Esophagus muscularis mucosa (tissue), 4 donors: ENCODE data around the gene ALG2. TPM values are rescaled to one million over a fixed set of nuclear protein-coding genes. Genes with fewer than 3 reads are reported as not detected.

Experiments
- DNase-seq: peaks from one replicate; pipeline ENCODE4 v3.0.0-alpha.2; 2017; ENCODE audit errors: extremely low spot score
- H3K27ac ChIP-seq, 4 donors: fragments of 200-600 bp; sonication (generic); replicated peaks in 1 of 4; 1 replicate in 3 of 4; 2 replicates in 1 of 4; pipeline ENCODE4 v1.5.1; 2016 to 2019; ENCODE audit warnings: mild to moderate bottlenecking in 1 of 4
- H3K27me3 ChIP-seq, 4 donors: fragments of 200-600 bp; sonication (generic); one replicate each; pipeline versions ENCODE4 v1.5.1 to v1.6.0; 2016 to 2019
- H3K36me3 ChIP-seq, 4 donors: fragments of 200-600 bp; sonication (generic); one replicate each; pipeline ENCODE4 v1.5.1; 2016 to 2019
- H3K4me1 ChIP-seq, 4 donors: fragments of 200-600 bp; sonication (generic); one replicate each; pipeline ENCODE4 v1.5.1; 2016 to 2019
- H3K4me3 ChIP-seq, 4 donors: fragments of 200-600 bp; sonication (generic); 1 replicate in 2 of 4; 2 replicates in 2 of 4; pipeline ENCODE4 v1.5.1; 2016 to 2019; ENCODE audit warnings: mild to moderate bottlenecking in 4 of 4, moderate library complexity in 1 of 4
- H3K9me3 ChIP-seq, 4 donors: fragments of 200-600 bp; sonication (generic); 1 replicate in 3 of 4; 2 replicates in 1 of 4; pipeline ENCODE4 v1.5.1; 2016 to 2019
- CTCF ChIP-seq, 3 experiments: fragments of 200-600 bp in 2 of 3; fragments of 450-650 bp in 1 of 3; sonication (generic) in 2 of 3; IDR thresholded peaks; one replicate each; pipeline ENCODE4 v1.5.1; 2017 to 2019; ENCODE audit warnings: antibody characterized with exemption in 3 of 3, mild to moderate bottlenecking in 2 of 3, moderate library complexity in 1 of 3
- EP300 ChIP-seq: sonication (generic); formaldehyde crosslinking; IDR thresholded peaks from one replicate; pipeline ENCODE4 v1.6.1; 2017; ENCODE audit warnings: antibody characterized with exemption
- POLR2A ChIP-seq: fragments of 450-650 bp; IDR thresholded peaks from one replicate; pipeline ENCODE4 v1.6.1; 2017; ENCODE audit warnings: antibody characterized with exemption, moderate library complexity, mild to moderate bottlenecking, low read depth
- POLR2AphosphoS5 ChIP-seq, 2 donors: sonication (generic); formaldehyde crosslinking; IDR thresholded peaks; one replicate each; pipeline ENCODE4 v1.6.1; 2017; ENCODE audit warnings: antibody characterized with exemption in 2 of 2
- WGBS: methylation state at CpG from one replicate; pipeline ENCODE4 v1.1.5; 2018; 5-methylcytosine and 5-hydroxymethylcytosine counted together
- intact Hi-C: fragments of 100-400 bp; cut with DNase I; formaldehyde crosslinking; loops from one replicate; pipeline ENCODE4 v1.15.1; 2023
- total RNA-seq, 4 donors: library from RNA; depleted of rRNA; stranded (reverse); fragments of >200 nt; gene quantifications; one replicate each; pipeline versions ENCODE4 v1.1.0 to v1.2.1, GENCODE V29; 2016

ALG2 gene
- total RNA-seq, 4 donors from 2014 or later = 19.5 to 33.4 (median 26.2) TPM

DNA sequence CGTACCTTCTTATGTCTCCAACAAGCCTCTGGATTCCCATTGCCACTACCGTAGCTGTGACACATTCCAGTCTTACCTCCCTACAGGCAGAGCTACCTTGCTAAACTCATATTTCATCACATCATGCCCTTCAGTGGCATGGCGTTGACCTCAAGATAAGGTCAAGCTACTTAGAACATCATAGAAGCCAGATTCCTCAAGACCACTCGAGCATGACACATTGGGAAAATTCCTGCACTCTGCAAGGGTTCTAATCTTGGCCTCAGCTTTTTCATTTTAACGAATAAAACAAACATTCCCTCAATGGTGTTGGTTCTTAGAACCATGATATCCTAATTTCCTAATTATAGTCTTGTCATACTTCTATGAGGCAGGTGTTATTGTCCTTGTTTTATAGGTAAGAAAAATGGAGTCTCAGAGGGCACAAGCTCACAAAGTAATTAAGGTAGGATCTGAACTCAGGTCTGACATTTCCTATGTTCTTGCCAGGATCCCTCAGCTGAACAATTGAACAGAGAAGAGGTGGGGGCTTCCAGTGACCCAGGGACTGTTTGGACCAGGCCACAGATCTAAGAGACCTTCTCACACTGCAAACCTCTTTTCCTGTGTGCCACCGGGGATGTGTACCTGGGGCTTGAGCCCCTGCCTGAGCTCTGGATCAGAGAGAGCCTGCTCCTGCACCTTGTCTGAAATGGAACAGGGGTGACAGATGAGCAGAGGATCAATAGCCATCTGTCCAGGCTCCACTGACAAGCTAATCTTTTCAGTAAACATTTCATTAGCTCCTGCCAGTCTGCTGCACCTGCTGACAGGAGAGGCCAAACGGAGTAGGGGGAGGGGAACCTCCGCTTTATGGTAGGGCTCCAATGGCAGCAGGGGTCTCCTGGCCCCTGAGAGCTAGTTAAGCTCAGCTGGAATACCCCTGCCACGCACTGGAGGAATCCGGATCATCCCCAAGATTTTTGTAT lies 49.3 kb downstream of the ALG2 start:
- 88% methylated on average over 10 of the region's 10 CpGs for WGBS
- no peaks in the 10 kb centered on the region for H3K4me1 ChIP-seq
- intact Hi-C loops = no loop called here
- TF ChIP-seq POLR2A = no peak
- no peak for TF ChIP-seq POLR2AphosphoS5 (IDR thresholded peaks at IDR 0.05)
- TF ChIP-seq EP300 = no peak
- TF ChIP-seq CTCF (IDR thresholded peaks at IDR 0.05) = no peak
- peaks cover 0 to 18% (median 0%) of the 10 kb centered on the region in 4 donors for H3K27me3 ChIP-seq
- no peaks in the 10 kb centered on the region for H3K9me3 ChIP-seq
- DNase-seq = peak; percentile 75
- H3K4me3 ChIP-seq = no peak overlapping the region
- H3K36me3 ChIP-seq = no peaks in the 10 kb centered on the region
- no peak overlapping the region for H3K27ac ChIP-seq

DNA sequence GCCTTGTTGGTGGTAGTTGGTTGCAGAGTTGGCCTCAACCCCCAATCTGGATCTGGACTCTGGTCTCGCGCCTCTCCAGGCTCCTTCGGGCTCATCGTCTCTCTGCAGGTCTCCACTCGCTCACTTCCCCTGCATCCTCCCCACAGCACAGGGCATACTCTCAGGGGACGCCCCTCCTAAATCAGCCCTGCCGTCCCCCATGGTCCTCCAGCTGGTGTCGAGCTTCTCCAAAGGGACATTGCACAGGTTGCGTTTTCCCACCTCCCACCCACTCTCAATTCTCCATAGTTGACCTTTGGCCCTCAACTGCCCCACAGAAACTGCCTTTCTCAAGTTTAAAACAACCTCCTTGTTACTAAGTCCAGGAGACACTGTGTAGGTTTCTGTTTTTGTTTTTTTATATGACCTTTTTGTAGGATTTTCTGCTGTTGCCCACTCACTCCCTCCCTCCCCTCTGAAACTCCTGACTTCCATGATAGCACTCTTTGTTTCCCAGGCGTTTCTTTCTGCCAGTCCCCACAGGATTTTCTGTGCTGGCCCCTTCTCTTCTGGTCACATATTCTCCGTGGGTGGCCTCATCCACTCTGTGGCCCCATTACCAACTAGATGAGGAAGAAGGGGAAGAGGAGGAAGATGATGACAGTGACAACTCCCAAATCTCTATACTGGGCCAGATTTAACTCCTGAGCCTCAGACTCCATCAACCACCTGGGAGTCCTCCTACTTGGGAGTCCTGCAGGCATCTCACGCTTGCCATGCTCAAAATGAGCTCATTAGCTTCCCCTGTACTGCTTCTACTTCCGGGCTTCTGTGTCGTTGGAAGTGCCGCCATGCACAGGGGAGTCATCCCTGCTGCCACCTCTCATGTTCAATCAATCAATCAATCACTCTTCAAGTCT lies 50.3 kb downstream of the ALG2 start:
- Histone ChIP-seq H3K27me3 (peaks cover 0 to 18% (median 0%) of the 10 kb centered on the region in 4 donors), H3K9me3 (no peaks in the 10 kb centered on the region), H3K4me3 (no peak overlapping the region), H3K36me3 (no peaks in the 10 kb centered on the region), H3K27ac (no peak overlapping the region), H3K4me1 (no peaks in the 10 kb centered on the region)
- WGBS = 88% methylated on average over 15 of the region's 15 CpGs
- TF ChIP-seq POLR2A (no peak), CTCF (IDR thresholded peaks at IDR 0.05) (no peak), EP300 (no peak)
- intact Hi-C loops = no loop called here
- peak; percentile 64 for DNase-seq

DNA sequence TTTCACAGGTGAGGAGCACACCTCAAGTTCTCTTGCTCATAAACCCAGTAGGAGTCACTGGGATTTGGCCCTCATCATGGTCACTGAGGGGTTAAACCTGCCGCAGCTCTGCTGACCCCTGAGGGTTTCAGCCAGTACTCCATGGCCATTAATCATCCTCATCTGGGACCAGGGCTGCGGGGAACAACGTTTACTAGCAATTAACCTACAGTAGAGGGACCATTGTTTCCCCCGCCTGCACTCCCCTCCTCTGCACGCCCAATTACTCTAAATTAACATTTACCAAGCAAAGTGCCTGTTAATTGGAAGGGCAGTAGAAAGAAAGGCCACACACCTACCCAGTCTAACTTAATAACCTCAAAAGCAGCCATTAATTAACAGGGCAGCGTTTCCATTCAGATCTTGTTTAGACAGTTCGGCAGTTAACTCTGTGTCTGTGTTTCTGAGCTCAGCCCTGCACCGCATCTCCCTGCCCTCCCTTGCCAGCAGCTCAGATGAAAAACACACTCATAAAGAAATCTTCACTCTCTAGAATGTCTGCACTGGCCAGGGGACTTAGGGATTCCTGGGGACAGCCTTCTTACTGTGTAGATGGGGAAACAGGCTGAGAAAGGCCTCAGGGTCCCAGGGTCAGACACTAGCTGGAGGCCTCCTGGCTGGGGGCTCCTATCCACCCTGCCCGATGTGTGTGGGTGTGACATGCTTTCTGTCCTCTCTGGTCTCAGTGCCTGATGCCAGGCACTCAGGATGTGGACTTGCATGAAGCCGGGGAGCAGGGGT lies 51.6 kb downstream of the ALG2 start:
- TF ChIP-seq EP300 = no peak
- no peak for TF ChIP-seq CTCF (IDR thresholded peaks at IDR 0.05)
- no peak for TF ChIP-seq POLR2A
- TF ChIP-seq POLR2AphosphoS5 (IDR thresholded peaks at IDR 0.05) = no peak
- WGBS = 49% methylated on average over 9 of the region's 10 CpGs
- DNase-seq = peak; percentile 90
- Histone ChIP-seq H3K4me1 (no peaks in the 10 kb centered on the region), H3K36me3 (no peaks in the 10 kb centered on the region), H3K27ac (no peak overlapping the region), H3K4me3 (no peak overlapping the region), H3K9me3 (no peaks in the 10 kb centered on the region), H3K27me3 (peaks cover 0 to 18% (median 0%) of the 10 kb centered on the region in 4 donors)
- intact Hi-C loops = no loop called here

- TF ChIP-seq CTCF (IDR thresholded peaks at IDR 0.05) (no peak), POLR2A (no peak), POLR2AphosphoS5 (IDR thresholded peaks at IDR 0.05) (no peak), EP300 (no peak)
- Histone ChIP-seq H3K27me3 (peaks cover 0 to 18% (median 0%) of the 10 kb centered on the region in 4 donors), H3K36me3 (no peaks in the 10 kb centered on the region), H3K9me3 (no peaks in the 10 kb centered on the region), H3K4me1 (no peaks in the 10 kb centered on the region), H3K4me3 (no peak overlapping the region), H3K27ac (no peak overlapping the region)
- DNase-seq = no peak
- intact Hi-C loops = no loop called here
- 93% methylated on average over 2 of the region's 2 CpGs for WGBS
These were observed 52.7 kb downstream of the ALG2 start for GRCh38 chr9:99169086-99169485.
